HG02885 (cell line): ENCODE results near the gene RPS6KB2.

Source experiments
- ATAC-seq: cut with Tn5 transposase; IDR thresholded peaks from one replicate; pipeline ENCODE4 v1.9.1; 2021; ENCODE audit warnings: mild to moderate bottlenecking; ENCODE audit not compliant: unreplicated experiment, poor library complexity

RPS6KB2 gene

DNA sequence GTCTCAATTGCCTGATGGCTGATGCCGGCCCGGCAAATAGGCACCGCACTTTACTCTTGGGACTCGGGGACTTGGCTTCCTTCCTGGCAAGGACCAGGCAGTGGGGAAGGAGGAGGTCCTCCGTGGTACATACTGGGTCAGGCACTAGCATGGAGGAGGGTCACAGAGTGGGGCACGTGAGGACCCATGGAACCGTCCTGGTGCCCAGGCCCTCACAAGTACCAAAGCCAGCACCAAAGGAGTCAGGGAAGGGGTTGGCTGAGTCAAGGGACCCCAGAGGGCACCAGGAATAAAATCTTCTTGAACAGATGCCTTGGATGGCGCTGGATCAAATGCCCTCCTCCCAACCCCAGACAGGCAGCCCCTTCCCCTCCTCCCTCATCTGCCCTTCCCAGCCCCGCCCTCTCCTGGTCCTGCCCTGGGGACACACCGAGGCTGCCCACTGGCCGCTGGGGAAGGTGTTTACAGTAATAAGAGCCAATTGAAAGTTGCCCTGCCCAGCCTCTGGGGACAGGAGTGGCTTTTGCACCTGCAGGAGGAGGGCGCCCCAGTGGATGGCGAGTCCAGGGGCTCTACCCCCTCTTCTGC, 18.4 kb upstream of the RPS6KB2 start:
- no peak for ATAC-seq

DNA sequence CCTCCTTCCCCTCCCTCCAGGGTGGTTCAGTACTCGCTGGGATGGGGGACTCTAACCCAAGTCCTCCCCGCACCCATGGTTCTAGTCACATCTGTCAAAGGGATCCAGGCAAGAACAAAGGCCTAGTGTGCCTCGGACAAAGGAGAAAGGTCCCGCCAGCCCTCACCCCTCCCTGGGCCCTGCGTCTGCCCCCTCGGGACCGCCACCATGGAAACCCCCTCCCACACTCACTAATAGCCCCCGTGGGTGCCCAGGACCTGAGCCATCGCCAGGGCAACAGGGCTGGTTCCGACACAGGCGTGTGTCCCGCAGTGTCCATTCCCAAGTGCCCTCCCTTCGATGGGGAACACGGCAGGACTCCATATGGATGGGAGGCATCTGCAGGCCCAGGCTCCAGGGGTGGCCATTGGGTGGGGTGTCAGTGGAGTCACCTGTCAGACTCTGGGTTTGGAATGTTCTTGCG, 17.9 kb upstream of the RPS6KB2 start:
- ATAC-seq, result no peak

GRCh38 chr11:67410984-67411784, 17.1 kb upstream of the RPS6KB2 start:
- no peak for ATAC-seq

GRCh38 chr11:67411785-67412152, 16.5 kb upstream of the RPS6KB2 start:
- ATAC-seq, result no peak

DNA sequence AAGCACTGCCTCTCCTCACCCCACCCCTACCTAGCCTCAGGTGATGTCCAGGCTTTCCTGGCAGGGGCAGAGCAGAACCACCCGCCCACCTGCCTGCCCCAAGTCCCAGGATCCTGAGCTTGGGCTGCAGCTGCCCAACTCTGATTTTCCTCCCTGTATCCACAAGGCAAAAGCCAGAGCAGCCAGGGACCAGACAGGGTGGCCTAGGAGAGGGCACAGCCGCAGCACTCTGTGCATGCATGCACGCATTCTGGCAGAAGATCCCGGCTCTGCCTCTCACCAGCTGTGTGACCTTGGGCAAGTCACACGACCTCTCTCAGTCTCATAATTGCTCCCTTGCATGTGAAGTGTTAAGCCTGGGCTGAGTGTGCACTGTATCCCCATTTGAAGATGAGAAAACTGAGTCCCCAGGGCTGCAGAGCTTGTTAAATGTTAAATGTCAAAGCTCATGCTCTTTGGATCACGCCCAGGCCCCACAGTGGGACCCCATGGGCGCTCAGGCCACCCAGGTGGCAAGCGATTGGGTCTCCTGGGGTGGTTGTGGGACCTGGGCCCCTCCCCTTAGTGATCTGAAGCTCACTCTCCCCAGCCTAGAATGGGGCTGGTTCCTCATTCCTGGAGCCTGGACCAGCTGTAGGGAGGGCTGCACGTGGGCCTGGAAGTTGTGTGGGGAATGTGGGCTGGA, 15.7 kb upstream of the RPS6KB2 start:
- ATAC-seq, result no peak

DNA sequence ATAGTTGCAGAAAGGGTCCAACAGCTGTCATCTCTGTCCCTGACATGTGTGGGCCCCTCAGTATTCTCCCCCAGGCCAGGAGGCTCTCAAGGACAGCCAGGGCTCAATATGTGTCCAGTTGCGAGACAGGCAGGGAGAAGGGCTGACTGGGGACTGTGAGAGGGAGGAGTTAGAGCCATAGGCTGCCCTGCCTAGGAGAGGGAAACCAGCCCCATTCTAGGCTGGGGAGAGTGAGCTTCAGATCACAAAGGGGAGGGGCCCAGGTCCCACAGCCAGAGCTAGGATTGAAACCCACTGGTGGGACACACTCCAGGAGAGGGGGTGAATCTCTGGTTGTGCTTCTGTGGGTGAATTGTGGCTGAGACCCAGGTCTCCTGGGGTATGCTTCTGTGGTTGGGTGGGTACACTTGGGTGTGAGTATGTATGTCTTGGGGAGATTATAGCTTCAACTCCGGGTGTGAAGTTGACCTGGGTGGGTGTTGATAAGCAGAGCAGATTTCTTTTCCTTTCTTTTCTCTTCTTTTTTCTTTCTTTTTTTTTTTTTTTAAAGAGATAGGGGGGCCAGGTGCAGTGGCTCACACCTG, 14.9 kb upstream of the RPS6KB2 start:
- no peak for ATAC-seq

DNA sequence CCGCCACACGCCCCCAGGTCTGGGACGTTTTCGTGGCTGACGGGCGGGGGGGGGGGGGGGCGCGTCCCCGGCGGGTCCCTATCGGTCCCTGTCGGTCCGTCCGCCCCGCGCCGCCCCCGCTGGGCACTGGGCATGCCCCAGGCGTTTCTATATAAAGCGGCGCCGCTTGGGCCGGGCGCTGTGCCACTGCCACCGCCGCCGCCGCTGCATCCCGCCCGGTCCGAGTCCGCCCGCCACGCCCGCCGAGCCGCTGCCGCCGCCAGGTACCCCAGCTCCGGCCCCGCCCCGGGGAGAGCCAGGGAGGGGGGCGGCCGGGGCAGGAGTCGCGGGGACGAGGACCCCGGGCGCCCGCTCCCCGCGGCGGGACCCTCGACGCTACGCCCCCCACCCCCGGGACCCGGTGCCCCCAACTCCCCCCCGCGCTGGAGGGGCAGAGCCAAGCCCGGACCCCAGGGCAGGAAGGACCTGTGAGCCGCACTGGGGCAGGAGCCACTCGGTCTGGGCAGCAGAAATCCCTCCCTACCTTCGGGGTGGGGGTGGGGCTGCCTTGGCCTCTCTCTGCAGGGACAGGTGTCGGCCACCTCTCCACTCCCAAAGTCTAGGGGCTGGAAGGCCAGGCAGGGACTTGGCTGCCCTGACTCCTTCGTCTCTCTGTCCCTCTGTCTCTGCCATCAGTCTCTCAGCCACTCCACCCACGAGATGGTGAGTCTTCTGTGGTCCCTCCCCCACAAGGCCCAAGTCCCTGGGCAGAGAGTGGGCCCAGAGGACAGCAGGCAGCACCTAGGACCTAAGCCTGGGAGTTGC, 12.6 kb upstream of the RPS6KB2 start, which contains the start of gene CARNS1:
Gene CARNS1 (plus strand): TSS at position 178 of the 804 bp plus-strand sequence. CDS start 522 bp downstream, at position 700.
- ATAC-seq, result no peak

- no peak for ATAC-seq
Measured at GRCh38 chr11:67416416-67417335, 11.6 kb upstream of the RPS6KB2 start.

DNA sequence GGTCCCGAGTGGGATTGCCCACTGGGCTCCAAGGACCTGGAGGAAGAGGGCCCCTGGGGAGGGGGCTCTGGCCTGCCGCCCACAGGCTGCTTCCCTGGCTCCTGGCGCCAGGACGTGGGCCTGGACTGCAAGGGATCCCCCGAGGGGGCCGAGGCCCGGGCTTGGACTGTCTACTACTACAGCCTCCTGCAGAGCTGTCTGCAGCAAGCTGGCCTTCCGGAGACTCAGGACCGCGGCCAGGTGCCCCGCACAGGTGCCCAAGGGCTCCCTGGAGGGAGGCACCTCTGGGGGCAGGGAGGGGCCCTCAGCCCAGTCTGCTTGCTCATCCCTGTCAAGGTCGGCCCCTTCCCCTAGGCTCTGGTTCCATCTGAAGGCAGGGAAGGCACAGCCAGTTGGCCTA, 10.9 kb upstream of the RPS6KB2 start:
- ATAC-seq, result no peak

DNA sequence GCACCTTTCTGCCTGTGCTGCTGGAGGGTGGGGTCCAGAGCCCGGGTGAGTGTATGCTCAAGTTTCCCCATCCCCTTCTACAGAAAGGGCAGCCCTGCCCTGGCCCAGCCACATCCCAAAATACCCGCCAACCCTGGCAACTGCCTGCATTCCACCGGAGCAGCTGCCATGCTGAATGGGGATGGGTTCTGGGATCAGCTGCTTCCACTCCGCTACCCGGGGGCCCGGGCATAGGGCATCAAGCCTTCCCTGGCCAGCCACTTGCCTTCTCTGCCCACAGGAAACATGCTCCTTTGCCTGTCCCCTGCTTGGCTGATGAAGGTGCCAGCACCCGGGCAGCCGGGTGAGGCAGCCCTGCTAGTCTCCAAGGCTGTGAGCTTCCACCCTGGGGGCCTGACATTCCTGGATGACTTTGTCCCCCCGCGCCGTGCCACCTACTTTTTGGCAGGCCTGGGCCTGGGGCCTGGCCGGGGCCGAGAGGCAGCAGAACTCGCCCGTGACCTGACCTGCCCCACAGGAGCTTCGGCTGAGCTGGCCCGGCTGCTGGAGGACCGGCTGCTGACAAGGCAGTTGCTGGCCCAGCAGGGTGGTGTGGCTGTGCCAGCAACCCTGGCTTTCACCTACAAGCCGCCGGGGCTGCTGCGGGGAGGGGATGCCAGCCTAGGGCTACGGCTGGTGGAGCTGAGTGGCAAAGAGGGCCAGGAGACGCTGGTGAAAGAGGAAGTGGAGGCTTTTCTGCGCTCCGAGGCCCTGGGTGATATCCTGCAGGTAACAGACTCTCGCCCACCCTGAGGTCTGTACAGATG, 9.6 kb upstream of the RPS6KB2 start:
- ATAC-seq, result no peak

- no peak for ATAC-seq
Measured at GRCh38 chr11:67419325-67420049, 8.8 kb upstream of the RPS6KB2 start.

DNA sequence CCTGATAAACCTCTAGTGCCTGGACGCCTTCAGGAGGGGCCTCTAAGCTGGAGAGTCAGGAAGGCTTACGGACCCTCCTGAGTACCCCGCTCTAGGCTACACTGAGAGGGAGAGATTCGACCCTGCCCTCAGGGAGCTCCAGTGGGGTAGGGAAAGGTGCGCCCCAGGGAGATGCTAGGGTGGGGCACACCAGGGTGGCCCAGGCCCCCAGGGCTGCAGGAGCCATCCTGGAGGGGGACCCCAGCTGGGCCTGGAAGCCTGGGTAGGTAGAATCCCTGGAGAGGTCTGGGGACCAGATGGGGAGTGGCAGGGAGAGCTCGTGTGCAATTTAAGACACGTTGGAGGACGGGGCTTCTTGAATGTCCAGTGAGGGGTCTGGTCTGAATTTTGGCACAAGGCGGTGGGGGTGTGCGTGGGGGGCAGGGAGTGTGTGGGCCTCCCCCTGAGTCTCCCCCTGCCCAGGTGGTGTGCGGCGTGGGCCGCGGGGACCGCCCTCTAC, 8.1 kb upstream of the RPS6KB2 start:
- no peak for ATAC-seq

GRCh38 chr11:67420646-67421429, 7.5 kb upstream of the RPS6KB2 start:
- peak; percentile 88 for ATAC-seq

DNA sequence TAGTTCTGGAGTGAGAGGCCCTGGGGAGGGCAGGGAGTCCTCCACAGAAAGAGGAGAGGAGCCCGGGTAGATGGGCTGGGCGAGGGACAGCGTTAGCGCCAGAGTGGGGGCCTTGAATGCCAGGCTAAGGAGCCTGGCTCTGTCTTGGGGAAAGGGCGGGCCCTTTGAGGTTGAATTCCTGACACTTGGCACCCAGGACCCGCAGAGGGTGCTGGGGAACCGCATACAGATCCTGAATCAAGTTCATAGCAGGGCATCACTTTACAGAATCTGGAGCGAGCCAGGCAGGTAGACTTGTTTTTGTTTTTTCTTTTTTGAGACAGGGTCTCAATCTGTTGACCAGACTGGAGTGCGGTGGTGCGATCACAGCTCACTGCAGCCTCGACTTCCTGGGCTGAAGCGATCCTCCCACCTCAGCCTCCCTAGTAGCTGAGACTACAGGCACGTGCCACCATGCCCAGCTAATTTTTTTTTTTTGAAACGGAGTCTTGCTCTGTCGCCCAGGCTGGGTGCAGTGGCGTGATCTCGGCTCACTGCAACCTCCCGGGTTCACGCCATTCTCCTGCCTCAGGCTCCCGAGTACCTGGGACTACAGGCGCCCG, 6.8 kb upstream of the RPS6KB2 start:
- no peak for ATAC-seq

- ATAC-seq, result no peak
Measured at GRCh38 chr11:67422891-67423290, 5.4 kb upstream of the RPS6KB2 start.

DNA sequence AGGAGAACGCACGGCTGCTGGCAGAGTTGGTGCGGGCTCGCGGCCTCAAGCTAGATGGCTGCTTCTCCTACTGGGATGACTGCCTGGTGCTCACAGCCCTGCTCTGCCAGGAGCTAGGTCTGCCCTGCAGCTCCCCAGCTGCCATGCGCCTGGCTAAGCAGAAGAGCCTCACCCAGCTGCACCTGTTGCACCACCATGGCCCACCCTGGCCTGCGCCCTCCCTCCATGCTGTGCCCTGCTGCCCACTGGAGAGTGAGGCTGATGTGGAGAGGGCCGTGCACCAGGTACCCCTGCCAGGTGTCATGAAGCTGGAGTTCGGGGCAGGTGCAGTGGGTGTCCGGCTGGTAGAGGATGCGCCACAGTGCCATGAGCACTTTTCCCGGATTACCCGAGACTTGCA, 4.8 kb upstream of the RPS6KB2 start:
- ATAC-seq, result no peak
